GM21515 (cell line): ENCODE data around the gene TCP11L2.

ENCODE experiments used
- ATAC-seq: cut with Tn5 transposase; IDR thresholded peaks from one replicate; pipeline ENCODE4 v1.9.1; 2021; ENCODE audit not compliant: unreplicated experiment

The TCP11L2 gene

GRCh38 chr12:106302401-106303201 is at the start of gene TCP11L2:
Gene TCP11L2 (plus strand): TSS chr12:106302733. CDS start chr12:106311076, 8,343 bp downstream.
- peak; percentile 71 for ATAC-seq

- ATAC-seq = no peak
Observed at GRCh38 chr12:106254724-106255123, 47.8 kb upstream of the TCP11L2 start.

GRCh38 chr12:106255493-106255892 is 47.0 kb upstream of the TCP11L2 start:
- ATAC-seq = no peak

- ATAC-seq = no peak
Observed at GRCh38 chr12:106255952-106256351, 46.6 kb upstream of the TCP11L2 start.

- ATAC-seq = no peak
Observed at GRCh38 chr12:106256524-106256923, 46.0 kb upstream of the TCP11L2 start.

- ATAC-seq = no peak
Observed at GRCh38 chr12:106258226-106258625, 44.3 kb upstream of the TCP11L2 start.

- ATAC-seq = no peak
Observed at GRCh38 chr12:106258935-106259334, 43.6 kb upstream of the TCP11L2 start.

GRCh38 chr12:106265116-106265515 is 37.4 kb upstream of the TCP11L2 start:
- ATAC-seq = no peak

GRCh38 chr12:106267535-106267934 is 35.0 kb upstream of the TCP11L2 start:
- ATAC-seq = no peak

- ATAC-seq = no peak
Observed at GRCh38 chr12:106269150-106269771, 33.3 kb upstream of the TCP11L2 start.

- no peak for ATAC-seq
Observed at GRCh38 chr12:106271575-106272505, 30.7 kb upstream of the TCP11L2 start.

- no peak for ATAC-seq
Observed at GRCh38 chr12:106273491-106273890, 29.0 kb upstream of the TCP11L2 start.

- ATAC-seq = no peak
Observed at GRCh38 chr12:106274012-106274411, 28.5 kb upstream of the TCP11L2 start.

- ATAC-seq = no peak
Observed at GRCh38 chr12:106274575-106275121, 27.9 kb upstream of the TCP11L2 start.

GRCh38 chr12:106275458-106275857 is 27.1 kb upstream of the TCP11L2 start:
- ATAC-seq = no peak

- ATAC-seq = peak; percentile 80
Observed at GRCh38 chr12:106276032-106276740, 26.3 kb upstream of the TCP11L2 start.

- no peak for ATAC-seq
Observed at GRCh38 chr12:106280106-106280505, 22.4 kb upstream of the TCP11L2 start.

- no peak for ATAC-seq
Observed at GRCh38 chr12:106281056-106281782, 21.3 kb upstream of the TCP11L2 start.

- no peak for ATAC-seq
Observed at GRCh38 chr12:106281804-106282203, 20.7 kb upstream of the TCP11L2 start.
